GM12878 (cell line): ENCODE measurements around the gene CAMK4. TPM values are rescaled to one million over a fixed set of nuclear protein-coding genes. Genes with fewer than 3 reads are reported as not detected.

ENCODE experiments used
- ATF7 ChIP-seq: fragments of 450-650 bp; IDR thresholded peaks from 2 replicates; pipeline ENCODE4 v1.6.1; 2016; ENCODE audit warnings: low read depth, mild to moderate bottlenecking
- BCL11A ChIP-seq: IDR thresholded peaks from 2 replicates; pipeline ENCODE4 v1.6.1; 2011; ENCODE audit warnings: low read depth, low read length
- BCLAF1 ChIP-seq: fragments of 450-650 bp; IDR thresholded peaks from 2 replicates; pipeline ENCODE4 v1.6.1; 2017; ENCODE audit warnings: antibody characterized with exemption, mild to moderate bottlenecking, moderate library complexity
- BMI1 ChIP-seq: fragments of 450-650 bp; IDR thresholded peaks from 2 replicates; pipeline ENCODE4 v1.6.1; 2016; ENCODE audit warnings: mild to moderate bottlenecking, moderate library complexity, borderline replicate concordance
- CBX3 ChIP-seq: fragments of 200-600 bp; sonication (generic); IDR thresholded peaks from 2 replicates; pipeline ENCODE4 v1.6.1; 2016; ENCODE audit warnings: low read depth, borderline replicate concordance
- CBX5 ChIP-seq: sonication (generic); IDR thresholded peaks from 2 replicates; pipeline ENCODE4 v1.6.1; 2016; ENCODE audit warnings: low read depth, moderate library complexity, mild to moderate bottlenecking, inconsistent platforms
- CHD4 ChIP-seq: fragments of 200-600 bp; sonication (generic); IDR thresholded peaks from 2 replicates; pipeline ENCODE4 v1.6.1; 2016; ENCODE audit warnings: mild to moderate bottlenecking
- EP300 ChIP-seq, 2 experiments: fragments of 150-350 bp in 1 of 2; IDR thresholded peaks; 2 replicates each; pipeline ENCODE4 v1.6.1; 2011 to 2012; ENCODE audit warnings: low read depth in 2 of 2, low read length in 2 of 2, borderline replicate concordance in 1 of 2, improper control_type of control experiment in 1 of 2, inconsistent platforms in 1 of 2; ENCODE audit not compliant: control insufficient read depth in 1 of 2
- GABPA ChIP-seq: IDR thresholded peaks from 2 replicates; pipeline ENCODE4 v1.6.1; 2014; ENCODE audit warnings: antibody characterized with exemption, low read depth, mild to moderate bottlenecking, inconsistent platforms
- JUNB ChIP-seq: IDR thresholded peaks from 2 replicates; pipeline ENCODE4 v1.6.1; 2016; ENCODE audit warnings: antibody characterized with exemption, mild to moderate bottlenecking
- LARP7 ChIP-seq: fragments of 450-650 bp; IDR thresholded peaks from 2 replicates; pipeline ENCODE4 v1.6.1; 2017; ENCODE audit warnings: mild to moderate bottlenecking
- NRF1 ChIP-seq: conservative IDR thresholded peaks from 2 replicates; pipeline ENCODE4 v1.6.1; 2011; ENCODE audit warnings: mild to moderate bottlenecking, low read depth, low read length, improper control_type of control experiment
- RUNX3 ChIP-seq: IDR thresholded peaks from 2 replicates; pipeline ENCODE4 v1.6.1; 2012; ENCODE audit warnings: low read length, inconsistent platforms
- SIX5 ChIP-seq: IDR thresholded peaks from 2 replicates; pipeline ENCODE4 v1.6.1; 2011; ENCODE audit warnings: mild to moderate bottlenecking, low read depth, low read length, moderate library complexity; ENCODE audit not compliant: severe bottlenecking
- SMAD1 ChIP-seq: fragments of 450-650 bp; IDR thresholded peaks from 2 replicates; pipeline ENCODE4 v1.6.1; 2018; ENCODE audit warnings: mild to moderate bottlenecking, low read depth; ENCODE audit not compliant: partially characterized antibody
- SMAD5 ChIP-seq: IDR thresholded peaks from 2 replicates; pipeline ENCODE4 v1.6.1; 2016; ENCODE audit warnings: antibody characterized with exemption, low read depth
- SMARCA5 ChIP-seq: fragments of 450-650 bp; IDR thresholded peaks from 2 replicates; pipeline ENCODE4 v1.6.1; 2017; ENCODE audit warnings: mild to moderate bottlenecking
- USF1 ChIP-seq: IDR thresholded peaks from 2 replicates; pipeline ENCODE4 v1.6.1; 2011; ENCODE audit warnings: borderline replicate concordance, low read depth, mild to moderate bottlenecking, moderate library complexity, mixed read lengths, low read length; ENCODE audit not compliant: insufficient read depth; ENCODE audit errors: extremely low read length
- ZBED1 ChIP-seq: IDR thresholded peaks from 2 replicates; pipeline ENCODE4 v1.6.1; 2016; ENCODE audit warnings: borderline replicate concordance
- ZBTB11 ChIP-seq: fragments of 450-650 bp; formaldehyde crosslinking; IDR thresholded peaks from 2 replicates; pipeline ENCODE4 v1.5.0; 2022; ENCODE audit warnings: mild to moderate bottlenecking, missing genetic modification characterization
- ZBTB33 ChIP-seq: fragments of 450-650 bp; IDR thresholded peaks from 2 replicates; pipeline ENCODE4 v1.6.1; 2017; ENCODE audit warnings: mild to moderate bottlenecking
- polyA plus RNA-seq, 11 experiments: library from polyadenylated mRNA; depleted of rRNA in 4 of 11; unstranded in 6 of 11; stranded (reverse) in 5 of 11; fragments of >200 nt; fragmentation: Nextera tagmentation in 4 of 11; fragmentation: Illumina TruSeq in 1 of 11; extraction: Ambion mirVana in 4 of 11; extraction: Trizol in 1 of 11; gene quantifications; 1 replicate in 1 of 11; 2 replicates in 10 of 11; pipeline versions ENCODE4 v1.2.1 to v1.2.3, GENCODE V29; 2011 to 2016; ENCODE audit warnings: inconsistent platforms in 2 of 11, missing spikeins in 2 of 11, low read depth in 1 of 11
- total RNA-seq, 4 experiments: library from RNA; depleted of rRNA in 3 of 4; stranded (reverse); fragments of >200 nt in 3 of 4; fragmentation: Illumina TruSeq in 1 of 4; extraction: Trizol in 1 of 4; gene quantifications; 2 replicates each; pipeline versions ENCODE4 v1.2.1 to v1.2.3, GENCODE V29; 2013 to 2021

Gene CAMK4
- total and polyA plus RNA-seq, 10 of the 15 experiments (the other 5 are each of a cell fraction or from before 2014, with no cell fraction given), result 13.3 to 51.9 (median 35.3) TPM

GRCh38 chr5:111256128-111256527 lies 31.9 kb downstream of the CAMK4 start (continued):
- no peak for TF ChIP-seq ZBTB11
- TF ChIP-seq CBX5, result no peak
- TF ChIP-seq ATF7, result peak; percentile 23; the same call in 1 of the 2 replicates
- no peak for TF ChIP-seq CBX3
- no peak for TF ChIP-seq ZBTB33
- TF ChIP-seq ZBED1, result no peak
- TF ChIP-seq JUNB, result peak; percentile 37; the same call in 1 of the 2 replicates
- no peak for TF ChIP-seq SMARCA5
- TF ChIP-seq LARP7, result no peak
- TF ChIP-seq EP300 (IDR thresholded peaks at IDR 0.05; ENCODE audit: borderline replicate concordance in 1 of 2, control insufficient read depth in 1 of 2, low read depth in 2 of 2, low read length in 2 of 2), result peak in 1 of 2 experiments; percentile 36; a peak in 1 of 4 replicates
- no peak for TF ChIP-seq SIX5
- no peak for TF ChIP-seq CHD4
- TF ChIP-seq SMAD5, result no peak
- no peak for TF ChIP-seq GABPA
- TF ChIP-seq BMI1, result no peak
- TF ChIP-seq BCL11A, result 0 out of 2 replicates have a peak, but pooled peaks have one; percentile 5
- TF ChIP-seq BCLAF1, result no peak
- TF ChIP-seq USF1, result no peak
- TF ChIP-seq SMAD1, result no peak
- peak; percentile 53; the same call in 1 of the 2 replicates for TF ChIP-seq RUNX3
- TF ChIP-seq NRF1, result no peak
